ENCODE results near the gene EXOC2.
A peak's percentile ranks its signal among the peaks of the same experiment; 100 is the strongest.

EXOC2 gene

DNA sequence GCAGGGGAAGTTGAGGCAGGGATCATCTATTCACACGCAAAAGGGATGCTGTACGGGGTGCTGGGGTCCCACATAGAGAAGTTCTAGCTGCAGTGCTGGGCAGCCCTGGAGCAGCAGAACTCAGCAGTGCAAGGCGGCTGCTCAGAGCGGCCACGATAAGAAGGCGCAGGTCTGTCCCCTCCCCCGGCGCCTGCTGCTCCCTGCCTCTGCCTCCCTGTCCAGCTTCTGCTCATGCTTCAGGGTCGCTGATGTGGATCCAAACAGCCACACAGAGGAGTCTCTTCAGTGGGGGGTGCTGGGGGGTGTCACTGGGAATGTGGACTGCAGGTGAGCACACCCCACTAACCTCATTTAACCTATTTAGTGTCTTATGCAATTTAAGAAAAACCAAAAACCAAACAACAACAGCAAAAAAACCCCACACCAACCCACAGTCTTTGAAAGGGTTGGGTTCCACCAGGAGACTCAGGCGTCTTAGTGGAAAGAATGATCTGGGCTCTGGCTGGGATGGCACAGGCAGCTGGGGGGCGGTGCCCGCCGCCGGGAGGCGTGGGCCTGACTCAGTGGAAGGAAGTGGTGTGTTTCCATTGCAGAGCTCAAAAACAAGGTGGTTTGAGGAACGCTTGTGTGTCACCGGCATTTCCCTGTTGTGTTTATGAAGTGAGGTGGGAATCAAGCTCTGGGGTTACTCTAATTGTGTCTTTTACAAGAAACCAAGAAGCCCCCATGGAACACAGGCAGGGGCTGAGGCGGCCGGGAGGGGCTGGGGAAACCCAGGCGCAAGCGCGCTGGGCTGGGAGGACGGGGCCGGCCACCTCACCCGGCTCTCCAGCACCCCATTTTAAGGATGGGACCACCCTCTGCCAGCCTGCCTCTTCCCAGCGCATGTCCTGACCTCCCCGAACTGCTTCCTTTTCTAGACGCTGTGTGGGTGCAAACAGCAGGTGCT, 246.2 kb downstream of the EXOC2 start:
- Histone ChIP-seq H2AFZ (ENCODE audit: low read depth, low read length) (no peak overlapping the region), H3K27me3 (ENCODE audit: insufficient read depth, low read length, poor library complexity) (no peaks in the 10 kb centered on the region), H3K9ac (ENCODE audit: low read depth, low read length) (no peak overlapping the region), H3K27ac (ENCODE audit: low read length) (no peak overlapping the region), H4K20me1 (ENCODE audit: insufficient read depth, low read length) (no peaks in the 10 kb centered on the region), H3K4me1 (ENCODE audit: insufficient read depth, low read length) (peaks cover 20% of the 10 kb centered on the region), H3K36me3 (ENCODE audit: insufficient read depth, low read length) (no peaks in the 10 kb centered on the region), H3K4me3 (ENCODE audit: low read depth in 1 of 2, low read length in 2 of 2) (no peak overlapping the region), H3K9me3 (ENCODE audit: insufficient read depth, low read length, severe bottlenecking) (no peaks in the 10 kb centered on the region), H3K4me2 (ENCODE audit: insufficient read depth, low read length) (no peak overlapping the region; the same call in 1 of the 2 replicates), H3K79me2 (ENCODE audit: insufficient read depth, low read length) (no peaks in the 10 kb centered on the region)
- DNase-seq (peak; percentile 64), ATAC-seq (ENCODE audit: insufficient read depth, low read depth) (peak; percentile 80)
- TF ChIP-seq EZH2 (IDR thresholded peaks at IDR 0.05; ENCODE audit: borderline replicate concordance, low read depth, low read length, severe bottlenecking) (no peak), CTCF (IDR thresholded peaks at IDR 0.05; ENCODE audit: borderline replicate concordance, extremely low read depth, low read length, poor library complexity, severe bottlenecking) (peak; percentile 27)

DNA sequence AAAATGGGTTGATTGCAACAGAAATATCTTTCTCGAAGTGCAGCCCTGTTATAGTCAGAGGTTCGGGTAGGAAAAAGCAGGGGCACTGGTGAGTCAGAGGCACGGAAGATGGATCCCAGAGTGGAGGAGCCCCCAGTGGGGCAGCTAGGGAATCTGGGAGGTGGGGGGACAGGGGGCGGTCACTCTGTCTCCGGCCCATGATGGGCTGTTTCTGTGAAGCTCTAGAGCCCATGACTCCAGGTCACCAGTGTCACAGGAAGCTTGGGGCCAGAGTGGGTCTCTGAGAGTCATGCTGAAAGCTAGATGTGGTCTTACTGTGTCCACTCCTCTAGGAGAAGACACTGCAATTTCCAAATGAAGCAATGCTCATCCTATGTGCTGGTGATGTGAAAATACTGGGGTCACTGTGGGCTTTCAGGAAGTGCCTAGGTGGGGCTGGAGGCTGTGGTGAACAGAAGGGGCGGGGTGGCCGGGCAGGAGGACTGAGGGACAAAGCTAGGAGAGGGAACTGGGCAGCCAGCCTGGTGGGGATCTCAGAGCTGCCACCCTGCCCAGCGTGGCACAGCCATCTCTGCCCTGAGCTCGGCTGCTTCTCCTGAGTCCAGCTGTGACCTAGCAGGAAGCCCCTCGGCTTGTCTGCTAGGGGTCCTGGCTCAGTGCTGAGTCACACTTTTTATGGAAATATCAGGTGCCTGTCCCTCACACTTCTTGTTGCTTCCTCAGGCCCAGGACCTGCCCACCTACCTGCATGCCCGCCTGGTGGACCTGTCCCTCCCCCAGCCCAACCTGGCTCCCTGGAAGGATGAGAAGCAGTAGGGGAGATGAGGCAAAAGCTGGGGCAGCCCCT, 247.1 kb downstream of the EXOC2 start:
- Histone ChIP-seq H2AFZ (ENCODE audit: low read depth, low read length) (no peak overlapping the region), H3K4me3 (ENCODE audit: low read depth in 1 of 2, low read length in 2 of 2) (no peak overlapping the region), H3K9ac (ENCODE audit: low read depth, low read length) (no peak overlapping the region), H3K4me2 (ENCODE audit: insufficient read depth, low read length) (no peak overlapping the region), H3K27me3 (ENCODE audit: insufficient read depth, low read length, poor library complexity) (no peaks in the 10 kb centered on the region), H3K9me3 (ENCODE audit: insufficient read depth, low read length, severe bottlenecking) (no peaks in the 10 kb centered on the region), H3K36me3 (ENCODE audit: insufficient read depth, low read length) (no peaks in the 10 kb centered on the region), H3K4me1 (ENCODE audit: insufficient read depth, low read length) (peaks cover 20% of the 10 kb centered on the region), H3K27ac (ENCODE audit: low read length) (no peak overlapping the region), H3K79me2 (ENCODE audit: insufficient read depth, low read length) (no peaks in the 10 kb centered on the region), H4K20me1 (ENCODE audit: insufficient read depth, low read length) (no peaks in the 10 kb centered on the region)
- no peak for ATAC-seq (ENCODE audit: insufficient read depth, low read depth)
- DNase-seq: no peak
- TF ChIP-seq EZH2 (IDR thresholded peaks at IDR 0.05; ENCODE audit: borderline replicate concordance, low read depth, low read length, severe bottlenecking) (no peak), CTCF (IDR thresholded peaks at IDR 0.05; ENCODE audit: borderline replicate concordance, extremely low read depth, low read length, poor library complexity, severe bottlenecking) (no peak)

DNA sequence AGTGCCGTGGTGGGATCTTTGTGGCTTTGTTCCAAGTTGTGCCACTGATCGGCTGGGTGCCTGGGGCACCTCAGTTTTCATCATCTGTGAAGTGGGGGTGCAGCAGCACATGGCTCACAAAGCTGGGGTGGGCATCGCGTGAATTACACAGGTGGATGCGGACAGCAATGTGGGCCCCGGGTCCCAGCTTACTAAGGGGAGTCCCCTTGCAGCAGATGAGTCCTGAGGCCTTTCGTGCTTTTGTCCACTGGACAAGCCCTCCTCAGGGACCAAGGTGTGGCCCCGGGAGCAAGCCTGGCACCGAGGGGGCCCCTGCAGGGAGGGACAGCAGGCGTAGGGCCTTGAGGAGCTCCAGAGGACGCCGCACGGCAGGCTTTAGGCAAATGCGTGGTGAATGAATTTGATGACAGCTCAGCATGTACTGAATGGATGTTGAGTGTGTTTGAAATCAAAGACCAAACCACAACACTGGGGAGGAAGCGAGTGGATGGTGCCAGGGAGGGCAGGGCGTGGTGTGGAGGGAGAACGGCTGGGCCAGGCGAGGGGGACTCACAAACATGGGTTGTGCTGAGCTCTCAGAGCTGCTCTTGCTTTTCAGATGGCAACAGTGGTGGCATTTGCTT, 248.2 kb downstream of the EXOC2 start:
- no peak overlapping the region for H3K4me2 ChIP-seq (ENCODE audit: insufficient read depth, low read length)
- no peaks in the 10 kb centered on the region for H3K9me3 ChIP-seq (ENCODE audit: insufficient read depth, low read length, severe bottlenecking)
- no peaks in the 10 kb centered on the region for H3K27me3 ChIP-seq (ENCODE audit: insufficient read depth, low read length, poor library complexity)
- H3K9ac ChIP-seq (ENCODE audit: low read depth, low read length): no peak overlapping the region
- H3K4me3 ChIP-seq (ENCODE audit: low read depth in 1 of 2, low read length in 2 of 2): no peak overlapping the region
- peaks cover 20% of the 10 kb centered on the region for H3K4me1 ChIP-seq (ENCODE audit: insufficient read depth, low read length)
- H3K36me3 ChIP-seq (ENCODE audit: insufficient read depth, low read length): no peaks in the 10 kb centered on the region
- DNase-seq (peak; percentile 61), ATAC-seq (ENCODE audit: insufficient read depth, low read depth) (peak; percentile 86)
- no peaks in the 10 kb centered on the region for H4K20me1 ChIP-seq (ENCODE audit: insufficient read depth, low read length)
- no peak overlapping the region for H2AFZ ChIP-seq (ENCODE audit: low read depth, low read length)
- H3K79me2 ChIP-seq (ENCODE audit: insufficient read depth, low read length): no peaks in the 10 kb centered on the region
- no peak overlapping the region for H3K27ac ChIP-seq (ENCODE audit: low read length)
- TF ChIP-seq CTCF (IDR thresholded peaks at IDR 0.05; ENCODE audit: borderline replicate concordance, extremely low read depth, low read length, poor library complexity, severe bottlenecking): no peak
- TF ChIP-seq EZH2 (IDR thresholded peaks at IDR 0.05; ENCODE audit: borderline replicate concordance, low read depth, low read length, severe bottlenecking): no peak
